GM12878 (cell line): ENCODE measurements around the gene STPG3. TPM values are rescaled to one million over a fixed set of nuclear protein-coding genes. Genes with fewer than 3 reads are reported as not detected.

ENCODE experiments used
- CTCF ChIP-seq, 3 experiments: IDR thresholded peaks in 2 of 3; conservative IDR thresholded peaks in 1 of 3; 2 replicates each; pipeline ENCODE4 v1.5.1; 2011; ENCODE audit warnings: low read depth in 3 of 3, low read length in 3 of 3, mild to moderate bottlenecking in 3 of 3, control low read depth in 2 of 3, moderate library complexity in 2 of 3, inconsistent platforms in 1 of 3, mixed read lengths in 1 of 3; ENCODE audit not compliant: control insufficient read depth in 2 of 3, insufficient read depth in 1 of 3; ENCODE audit errors: extremely low read depth in 1 of 3
- DPF2 ChIP-seq: fragments of 450-650 bp; IDR thresholded peaks from 2 replicates; pipeline ENCODE4 v1.6.1; 2017; ENCODE audit warnings: mild to moderate bottlenecking
- FOXK2 ChIP-seq: fragments of 450-650 bp; IDR thresholded peaks from 2 replicates; pipeline ENCODE4 v1.6.1; 2017; ENCODE audit warnings: mild to moderate bottlenecking, moderate library complexity
- MEF2A ChIP-seq: IDR thresholded peaks from 2 replicates; pipeline ENCODE4 v1.6.1; 2011; ENCODE audit warnings: low read depth, mild to moderate bottlenecking, low read length, moderate library complexity; ENCODE audit not compliant: insufficient read depth
- PKNOX1 ChIP-seq: fragments of 450-650 bp; IDR thresholded peaks from 2 replicates; pipeline ENCODE4 v1.6.1; 2016; ENCODE audit warnings: mild to moderate bottlenecking
- POLR2AphosphoS2 ChIP-seq: IDR thresholded peaks from 2 replicates; pipeline ENCODE4 v1.6.1; 2011; ENCODE audit warnings: low read depth, mild to moderate bottlenecking, low read length, improper control_type of control experiment, moderate library complexity
- RAD21 ChIP-seq: IDR thresholded peaks from 2 replicates; pipeline ENCODE4 v1.6.1; 2011; ENCODE audit warnings: mild to moderate bottlenecking, low read depth, low read length, moderate library complexity; ENCODE audit not compliant: insufficient read depth
- RB1 ChIP-seq: fragments of 450-650 bp; formaldehyde crosslinking; IDR thresholded peaks from 2 replicates; pipeline ENCODE4 v1.6.1; 2017; ENCODE audit warnings: mild to moderate bottlenecking, borderline replicate concordance
- RFX5 ChIP-seq: IDR thresholded peaks from 2 replicates; pipeline ENCODE4 v1.6.1; 2011; ENCODE audit warnings: low read depth, low read length, improper control_type of control experiment
- SPI1 ChIP-seq: IDR thresholded peaks from 2 replicates; pipeline ENCODE4 v1.6.1; 2011; ENCODE audit warnings: low read depth, mild to moderate bottlenecking, low read length, moderate library complexity, borderline replicate concordance; ENCODE audit not compliant: insufficient read depth
- SUPT20H ChIP-seq: IDR thresholded peaks from 2 replicates; pipeline ENCODE4 v1.6.1; 2011; ENCODE audit warnings: low read depth, mild to moderate bottlenecking, low read length, moderate library complexity, borderline replicate concordance; ENCODE audit not compliant: control insufficient read depth
- TARDBP ChIP-seq: IDR thresholded peaks from 2 replicates; pipeline ENCODE4 v1.6.1; 2016; ENCODE audit warnings: borderline replicate concordance
- USF2 ChIP-seq: IDR thresholded peaks from 2 replicates; pipeline ENCODE4 v1.6.1; 2011; ENCODE audit warnings: low read depth, low read length, improper control_type of control experiment, borderline replicate concordance
- YY1 ChIP-seq: IDR thresholded peaks from 2 replicates; pipeline ENCODE4 v1.6.1; 2011; ENCODE audit warnings: low read depth, mild to moderate bottlenecking, low read length
- ZBTB4 ChIP-seq: fragments of 450-650 bp; formaldehyde crosslinking; IDR thresholded peaks from 2 replicates; pipeline ENCODE4 v1.4.0; 2022; ENCODE audit warnings: mild to moderate bottlenecking, moderate library complexity
- ZNF24 ChIP-seq: fragments of 450-650 bp; IDR thresholded peaks from 2 replicates; pipeline ENCODE4 v1.6.1; 2017; ENCODE audit warnings: antibody characterized with exemption, mild to moderate bottlenecking
- ZNF592 ChIP-seq: fragments of 450-650 bp; IDR thresholded peaks from 2 replicates; pipeline ENCODE4 v1.6.1; 2017; ENCODE audit warnings: mild to moderate bottlenecking, moderate library complexity
- polyA plus RNA-seq, 11 experiments: library from polyadenylated mRNA; depleted of rRNA in 4 of 11; unstranded in 6 of 11; stranded (reverse) in 5 of 11; fragments of >200 nt; fragmentation: Nextera tagmentation in 4 of 11; fragmentation: Illumina TruSeq in 1 of 11; extraction: Ambion mirVana in 4 of 11; extraction: Trizol in 1 of 11; gene quantifications; 1 replicate in 1 of 11; 2 replicates in 10 of 11; pipeline versions ENCODE4 v1.2.1 to v1.2.3, GENCODE V29; 2011 to 2016; ENCODE audit warnings: inconsistent platforms in 2 of 11, missing spikeins in 2 of 11, low read depth in 1 of 11
- total RNA-seq, 4 experiments: library from RNA; depleted of rRNA in 3 of 4; stranded (reverse); fragments of >200 nt in 3 of 4; fragmentation: Illumina TruSeq in 1 of 4; extraction: Trizol in 1 of 4; gene quantifications; 2 replicates each; pipeline versions ENCODE4 v1.2.1 to v1.2.3, GENCODE V29; 2013 to 2021

STPG3 gene
- total and polyA plus RNA-seq, 10 of the 15 experiments (the other 5 are each of a cell fraction or from before 2014, with no cell fraction given) = not detected

GRCh38 chr9:137301081-137301947, 50.2 kb downstream of the STPG3 start (continued):
- TF ChIP-seq ZBTB4 (CRISPR knock-in tag) = no peak
- TF ChIP-seq DPF2 = 0 out of 2 replicates have a peak, but pooled peaks have one; percentile 12
- TF ChIP-seq ZNF24 = no peak
- peak in 2 of 3 experiments; percentile 15 to 21; a peak in 2 of 6 replicates for TF ChIP-seq CTCF (IDR thresholded peaks at IDR 0.05 in 2 of 3, conservative IDR thresholded peaks at IDR 0.05 in 1 of 3; ENCODE audit: control insufficient read depth in 2 of 3, extremely low read depth in 1 of 3, insufficient read depth in 1 of 3, low read depth in 3 of 3, low read length in 3 of 3)
- TF ChIP-seq SPI1 = no peak
- TF ChIP-seq RB1 = peak; percentile 71; the same call in 1 of the 2 replicates
- TF ChIP-seq POLR2AphosphoS2 = no peak
- no peak for TF ChIP-seq MEF2A
- TF ChIP-seq ZNF592 = no peak
- TF ChIP-seq USF2 = no peak
- no peak for TF ChIP-seq YY1
- TF ChIP-seq RFX5 = no peak
- no peak for TF ChIP-seq TARDBP
- no peak for TF ChIP-seq SUPT20H
- TF ChIP-seq FOXK2 = no peak
- TF ChIP-seq PKNOX1 = no peak
- peak; percentile 25; the same call in 1 of the 2 replicates for TF ChIP-seq RAD21
